Sigmoid colon (tissue), 3 donors: Measurements from ENCODE around the gene DMRTB1.

Experiments used
- CTCF ChIP-seq, 4 experiments: fragments of 450-650 bp in 3 of 4; fragments of 200-600 bp in 1 of 4; IDR thresholded peaks; one replicate each; pipeline ENCODE4 v1.5.1; 2016 to 2019; ENCODE audit warnings: antibody characterized with exemption in 4 of 4, mild to moderate bottlenecking in 3 of 4, moderate library complexity in 2 of 4
- POLR2A ChIP-seq, 2 donors: fragments of 450-650 bp; IDR thresholded peaks; one replicate each; pipeline ENCODE4 v1.6.1; 2016; ENCODE audit warnings: antibody characterized with exemption in 2 of 2, mild to moderate bottlenecking in 2 of 2, moderate library complexity in 2 of 2

GRCh38 chr1:53448241-53448841 lies 10.9 kb upstream of the DMRTB1 start:
- TF ChIP-seq POLR2A (IDR thresholded peaks at IDR 0.05), result no peak
- TF ChIP-seq CTCF (IDR thresholded peaks at IDR 0.05), result no peak
